Kidney (tissue), 14 donors: ENCODE data around the gene SMIM22. TPM values are rescaled to one million over a fixed set of nuclear protein-coding genes. Genes with fewer than 3 reads are reported as not detected.

ENCODE experiments used
- DNase-seq, 5 donors: peaks; one replicate each; pipeline ENCODE4 v3.0.0-alpha.2; 2013 to 2020
- FAIRE-seq: peaks from 2 replicates; lab custom pipeline; 2012; peaks lifted over from hg19 to GRCh38; lab: Jason Lieb, UNC
- H3K27ac ChIP-seq, 2 donors: one replicate each; pipeline ENCODE4 v1.7.0; 2013; ENCODE audit warnings: low read depth in 2 of 2, low read length in 2 of 2, inconsistent platforms in 1 of 2
- H3K27me3 ChIP-seq: one replicate; pipeline ENCODE4 v1.7.1; 2013; ENCODE audit warnings: low read length, inconsistent platforms; ENCODE audit not compliant: control insufficient read depth, insufficient read depth
- H3K36me3 ChIP-seq, 3 donors: one replicate each; pipeline versions ENCODE4 v1.7.0 to v1.7.1; 2013; ENCODE audit warnings: low read length in 3 of 3, control low read depth in 1 of 3, inconsistent platforms in 1 of 3; ENCODE audit not compliant: insufficient read depth in 3 of 3, control insufficient read depth in 2 of 3
- H3K4me1 ChIP-seq, 3 donors: one replicate each; pipeline versions ENCODE4 v1.7.0 to v1.7.1; 2013; ENCODE audit warnings: low read length in 3 of 3, inconsistent platforms in 1 of 3, low read depth in 1 of 3; ENCODE audit not compliant: control insufficient read depth in 2 of 3, insufficient read depth in 2 of 3
- H3K4me3 ChIP-seq, 3 donors: one replicate each; pipeline versions ENCODE4 v1.7.0 to v1.8.1; 2013; ENCODE audit warnings: low read length in 3 of 3, control low read depth in 1 of 3, inconsistent platforms in 1 of 3
- H3K9ac ChIP-seq, 3 donors: one replicate each; pipeline versions ENCODE4 v1.7.0 to v1.7.1; 2013; ENCODE audit warnings: low read length in 3 of 3, control low read depth in 1 of 3, inconsistent platforms in 1 of 3
- H3K9me3 ChIP-seq, 3 donors: one replicate each; pipeline versions ENCODE4 v1.7.0 to v1.7.1; 2013; ENCODE audit warnings: low read length in 3 of 3, control low read depth in 1 of 3, inconsistent platforms in 1 of 3; ENCODE audit not compliant: control insufficient read depth in 2 of 3, insufficient read depth in 1 of 3
- CTCF ChIP-seq: IDR thresholded peaks from 3 replicates; pipeline ENCODE4 v1.5.1; 2012; ENCODE audit warnings: mild to moderate bottlenecking, moderate library complexity, borderline replicate concordance; ENCODE audit not compliant: insufficient read depth; ENCODE audit errors: extremely low read depth
- intact Hi-C: fragments of 100-400 bp; cut with DNase I; formaldehyde crosslinking; loops from one replicate; pipeline ENCODE4 v1.11.1; 2022
- polyA plus RNA-seq: library from polyadenylated mRNA; stranded (reverse); fragments of 350-450 nt; fragmentation: Illumina TruSeq; extraction: RNeasy Lipid Tissue Mini Kit (QIAGEN cat#74804); gene quantifications from one replicate; pipeline ENCODE4 v1.2.3, GENCODE V29; 2014; ENCODE audit warnings: low read depth, low replicate concordance; ENCODE audit not compliant: insufficient read depth
- total RNA-seq: library from RNA; stranded (reverse); fragmentation: NEBNext Ultra II Directional; extraction: Animal tissue kit (Norgen Biotek cat#: 25700); gene quantifications from one replicate; pipeline ENCODE4 v1.2.1, GENCODE V29; 2021
- donor health status: control.
- donor health status: control.
- donor health status: control.
- donor health status: control.
- donor health status: control.
- donor health status: DM: yes; HTN: yes; CAD: no.
- donor health status: Normal renal cell carcinoma (clear cell type).

The SMIM22 gene
- total and polyA plus RNA-seq, 2 donors from 2014 or later = 36.5 to 74.2 TPM

- H3K27me3 ChIP-seq = no peaks in the 10 kb centered on the region
- DNase-seq (peak in 1 of 5 donors; percentile 64), FAIRE-seq (no peak)
- no peaks in the 10 kb centered on the region for H3K9me3 ChIP-seq
- peaks cover 0 to 14% (median 0%) of the 10 kb centered on the region in 3 donors for H3K4me1 ChIP-seq
- H3K4me3 ChIP-seq = no peak overlapping the region
- intact Hi-C loops = no loop called here
- H3K27ac ChIP-seq = no peak overlapping the region
- H3K9ac ChIP-seq = no peak overlapping the region
- H3K36me3 ChIP-seq = peaks cover 0 to 21% (median 2%) of the 10 kb centered on the region in 3 donors
- no peak for TF ChIP-seq CTCF
Measured at GRCh38 chr16:4800290-4801041, 5.3 kb downstream of the SMIM22 start.

- FAIRE-seq (no peak), DNase-seq (peak in 2 of 5 donors; percentile 35 to 79)
- H3K27ac ChIP-seq = peak overlapping the region; percentile 52 to 82
- H3K9ac ChIP-seq = peak overlapping the region; percentile 49 to 88 (median 72)
- H3K4me3 ChIP-seq = peak overlapping the region; percentile 57 to 72 (median 65)
- no peak for TF ChIP-seq CTCF
- intact Hi-C loops = no loop called here
- peaks cover 0 to 21% (median 2%) of the 10 kb centered on the region in 3 donors for H3K36me3 ChIP-seq
- no peaks in the 10 kb centered on the region for H3K9me3 ChIP-seq
- peaks cover 0 to 14% (median 0%) of the 10 kb centered on the region in 3 donors for H3K4me1 ChIP-seq
- no peaks in the 10 kb centered on the region for H3K27me3 ChIP-seq
Measured at GRCh38 chr16:4801051-4801961, 6.1 kb downstream of the SMIM22 start.

- Histone ChIP-seq H3K9ac (peak within 1 kb of the TSS; percentile 49 to 88 (median 72)), H3K4me1 (peaks cover 0 to 14% (median 0%) of the 10 kb centered on the region in 3 donors), H3K9me3 (no peaks in the 10 kb centered on the region), H3K27me3 (no peaks in the 10 kb centered on the region), H3K27ac (peak within 1 kb of the TSS; percentile 77 to 82), H3K4me3 (peak within 1 kb of the TSS; percentile 60 to 72 (median 65)), H3K36me3 (peaks cover 0 to 21% (median 2%) of the 10 kb centered on the region in 3 donors)
- peak; percentile 90 to 93 (median 93) for DNase-seq
- no peak for FAIRE-seq
- TF ChIP-seq CTCF = no peak
- intact Hi-C loops = no loop called here
Measured at GRCh38 chr16:4801962-4802658, 6.9 kb downstream of the SMIM22 start, which contains the start of gene ROGDI. Gene ROGDI (minus strand): TSS chr16:4802633. CDS start chr16:4802571, 62 bp downstream.
